ENCODE data around the gene BICC1. TPM values are rescaled to one million over a fixed set of nuclear protein-coding genes. Genes with fewer than 3 reads are reported as not detected.

BICC1 gene
- total and polyA plus RNA-seq, 4 donors, result 0.82 to 6.1 (median 4.5) TPM

DNA sequence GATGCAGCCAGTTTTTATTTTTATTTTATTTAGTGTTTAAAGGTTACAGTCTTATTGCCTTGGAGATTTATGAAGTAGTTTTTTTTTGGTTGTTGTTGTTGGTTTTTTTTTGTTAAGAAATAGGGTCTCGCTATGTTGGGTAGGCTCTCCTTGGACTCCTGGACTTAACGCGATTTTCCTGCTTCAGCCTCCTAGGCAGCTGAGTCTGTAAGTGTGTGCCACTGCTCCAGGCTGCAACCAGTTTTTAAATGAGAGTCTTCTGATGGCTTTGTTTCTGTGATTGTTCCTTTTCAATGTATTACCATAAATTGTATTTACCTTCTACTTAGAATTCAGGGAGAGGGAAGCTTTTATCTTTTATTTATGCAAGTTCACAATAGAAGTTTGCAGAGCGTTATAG, 62.8 kb downstream of the BICC1 start:
- WGBS, result 79% methylated on average over 4 of the region's 4 CpGs
- Histone ChIP-seq H3K9me3 (ENCODE audit: control insufficient read depth in 4 of 4, low read length in 3 of 4) (peaks cover 0 to under 1% (median 0%) of the 10 kb centered on the region in 4 donors), H3K4me1 (ENCODE audit: control insufficient read depth in 4 of 4, insufficient read depth in 4 of 4, low read length in 3 of 4) (no peaks in the 10 kb centered on the region), H3K36me3 (ENCODE audit: control insufficient read depth in 4 of 4, insufficient read depth in 3 of 4, low read depth in 1 of 4, low read length in 3 of 4) (no peaks in the 10 kb centered on the region), H3K27ac (ENCODE audit: low read depth in 1 of 2, low read length in 2 of 2) (no peak overlapping the region), H3K27me3 (ENCODE audit: control insufficient read depth in 4 of 4, insufficient read depth in 4 of 4, low read length in 3 of 4) (no peaks in the 10 kb centered on the region), H3K9ac (ENCODE audit: low read depth in 1 of 2, low read length in 2 of 2) (no peak overlapping the region), H3K4me3 (ENCODE audit: low read depth in 1 of 3, low read length in 3 of 3) (no peak overlapping the region)
- TF ChIP-seq TAF1 (conservative IDR thresholded peaks at IDR 0.05), result no peak
- DNase-seq (ENCODE audit: low spot score), result no peak

DNA sequence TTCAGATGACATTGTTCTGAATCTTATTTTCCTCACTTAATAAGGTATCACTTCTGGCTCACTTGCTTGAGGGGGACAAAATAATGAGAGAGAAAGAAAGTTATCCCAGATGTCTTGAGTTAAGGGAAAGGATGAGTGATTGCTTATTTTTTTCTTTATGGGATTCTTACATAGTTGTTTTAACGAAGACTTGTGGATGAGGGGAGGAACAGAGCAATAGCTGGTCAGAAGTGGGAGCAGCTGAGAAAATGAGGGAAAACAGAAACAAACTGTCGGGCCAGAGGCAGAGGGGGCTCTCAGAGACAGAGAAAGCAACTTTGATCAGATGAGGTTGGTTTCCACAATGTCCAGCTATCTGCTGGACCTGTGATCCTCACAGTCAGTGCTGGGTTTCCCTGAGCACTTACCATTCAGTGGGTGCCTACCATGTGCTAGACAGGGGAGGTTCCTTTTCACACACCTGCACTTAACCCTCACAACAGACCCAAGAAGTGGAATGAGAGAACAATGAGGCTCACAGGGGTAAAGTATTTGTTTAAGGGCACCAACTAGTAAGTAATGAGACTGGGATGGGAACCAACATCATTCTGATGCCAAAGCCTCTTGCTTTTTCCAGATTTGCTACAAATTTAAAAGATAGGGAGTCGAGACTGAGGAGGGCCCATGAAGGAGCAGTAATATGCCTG, 64.2 kb downstream of the BICC1 start:
- H3K36me3 ChIP-seq (ENCODE audit: control insufficient read depth in 4 of 4, insufficient read depth in 3 of 4, low read depth in 1 of 4, low read length in 3 of 4), result no peaks in the 10 kb centered on the region
- H3K4me1 ChIP-seq (ENCODE audit: control insufficient read depth in 4 of 4, insufficient read depth in 4 of 4, low read length in 3 of 4), result no peaks in the 10 kb centered on the region
- no peak for TF ChIP-seq FOXA2 (IDR thresholded peaks at IDR 0.05)
- TF ChIP-seq NR2F2 (IDR thresholded peaks at IDR 0.05), result no peak
- TF ChIP-seq HNF4A (conservative IDR thresholded peaks at IDR 0.05), result no peak
- no peak for TF ChIP-seq GABPA (IDR thresholded peaks at IDR 0.05 in 1 of 2, conservative IDR thresholded peaks at IDR 0.05 in 1 of 2)
- TF ChIP-seq SP1 (IDR thresholded peaks at IDR 0.05), result no peak
- no peak for TF ChIP-seq YY1 (IDR thresholded peaks at IDR 0.05)
- TF ChIP-seq, protein P1, sequence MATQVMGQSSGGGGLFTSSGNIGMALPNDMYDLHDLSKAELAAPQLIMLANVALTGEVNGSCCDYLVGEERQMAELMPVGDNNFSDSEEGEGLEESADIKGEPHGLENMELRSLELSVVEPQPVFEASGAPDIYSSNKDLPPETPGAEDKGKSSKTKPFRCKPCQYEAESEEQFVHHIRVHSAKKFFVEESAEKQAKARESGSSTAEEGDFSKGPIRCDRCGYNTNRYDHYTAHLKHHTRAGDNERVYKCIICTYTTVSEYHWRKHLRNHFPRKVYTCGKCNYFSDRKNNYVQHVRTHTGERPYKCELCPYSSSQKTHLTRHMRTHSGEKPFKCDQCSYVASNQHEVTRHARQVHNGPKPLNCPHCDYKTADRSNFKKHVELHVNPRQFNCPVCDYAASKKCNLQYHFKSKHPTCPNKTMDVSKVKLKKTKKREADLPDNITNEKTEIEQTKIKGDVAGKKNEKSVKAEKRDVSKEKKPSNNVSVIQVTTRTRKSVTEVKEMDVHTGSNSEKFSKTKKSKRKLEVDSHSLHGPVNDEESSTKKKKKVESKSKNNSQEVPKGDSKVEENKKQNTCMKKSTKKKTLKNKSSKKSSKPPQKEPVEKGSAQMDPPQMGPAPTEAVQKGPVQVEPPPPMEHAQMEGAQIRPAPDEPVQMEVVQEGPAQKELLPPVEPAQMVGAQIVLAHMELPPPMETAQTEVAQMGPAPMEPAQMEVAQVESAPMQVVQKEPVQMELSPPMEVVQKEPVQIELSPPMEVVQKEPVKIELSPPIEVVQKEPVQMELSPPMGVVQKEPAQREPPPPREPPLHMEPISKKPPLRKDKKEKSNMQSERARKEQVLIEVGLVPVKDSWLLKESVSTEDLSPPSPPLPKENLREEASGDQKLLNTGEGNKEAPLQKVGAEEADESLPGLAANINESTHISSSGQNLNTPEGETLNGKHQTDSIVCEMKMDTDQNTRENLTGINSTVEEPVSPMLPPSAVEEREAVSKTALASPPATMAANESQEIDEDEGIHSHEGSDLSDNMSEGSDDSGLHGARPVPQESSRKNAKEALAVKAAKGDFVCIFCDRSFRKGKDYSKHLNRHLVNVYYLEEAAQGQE (IDR thresholded peaks at IDR 0.05), result no peak
- TF ChIP-seq, protein P2, sequence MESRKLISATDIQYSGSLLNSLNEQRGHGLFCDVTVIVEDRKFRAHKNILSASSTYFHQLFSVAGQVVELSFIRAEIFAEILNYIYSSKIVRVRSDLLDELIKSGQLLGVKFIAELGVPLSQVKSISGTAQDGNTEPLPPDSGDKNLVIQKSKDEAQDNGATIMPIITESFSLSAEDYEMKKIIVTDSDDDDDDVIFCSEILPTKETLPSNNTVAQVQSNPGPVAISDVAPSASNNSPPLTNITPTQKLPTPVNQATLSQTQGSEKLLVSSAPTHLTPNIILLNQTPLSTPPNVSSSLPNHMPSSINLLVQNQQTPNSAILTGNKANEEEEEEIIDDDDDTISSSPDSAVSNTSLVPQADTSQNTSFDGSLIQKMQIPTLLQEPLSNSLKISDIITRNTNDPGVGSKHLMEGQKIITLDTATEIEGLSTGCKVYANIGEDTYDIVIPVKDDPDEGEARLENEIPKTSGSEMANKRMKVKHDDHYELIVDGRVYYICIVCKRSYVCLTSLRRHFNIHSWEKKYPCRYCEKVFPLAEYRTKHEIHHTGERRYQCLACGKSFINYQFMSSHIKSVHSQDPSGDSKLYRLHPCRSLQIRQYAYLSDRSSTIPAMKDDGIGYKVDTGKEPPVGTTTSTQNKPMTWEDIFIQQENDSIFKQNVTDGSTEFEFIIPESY (IDR thresholded peaks at IDR 0.05), result no peak
- TF ChIP-seq TAF1 (conservative IDR thresholded peaks at IDR 0.05), result no peak
- no peak for TF ChIP-seq HNF4G (IDR thresholded peaks at IDR 0.05)
- DNase-seq (ENCODE audit: low spot score), result no peak
- no peaks in the 10 kb centered on the region for H3K27me3 ChIP-seq (ENCODE audit: control insufficient read depth in 4 of 4, insufficient read depth in 4 of 4, low read length in 3 of 4)
- H3K9me3 ChIP-seq (ENCODE audit: control insufficient read depth in 4 of 4, low read length in 3 of 4), result no peaks in the 10 kb centered on the region
- no peak overlapping the region for H3K27ac ChIP-seq (ENCODE audit: low read depth in 1 of 2, low read length in 2 of 2)
- WGBS, result 73% methylated on average over 3 of the region's 3 CpGs
- H3K9ac ChIP-seq (ENCODE audit: low read depth in 1 of 2, low read length in 2 of 2), result no peak overlapping the region
- no peak overlapping the region for H3K4me3 ChIP-seq (ENCODE audit: low read depth in 1 of 3, low read length in 3 of 3)

DNA sequence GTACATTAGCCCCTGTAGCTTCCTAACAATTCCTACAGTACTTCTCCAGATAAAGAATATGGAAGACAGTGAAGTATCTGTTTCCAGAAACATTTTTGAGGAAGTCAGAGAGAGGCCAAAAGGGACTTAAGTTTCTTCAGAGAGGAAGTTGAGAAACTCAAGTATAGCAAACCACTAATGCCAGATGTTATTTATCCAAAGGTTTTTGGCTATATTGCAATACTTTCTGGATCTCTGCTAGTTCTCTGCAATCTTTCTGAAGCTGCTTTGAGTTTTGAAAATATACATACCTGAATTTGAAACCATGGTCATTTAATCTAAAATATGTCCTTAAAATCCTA, 64.7 kb downstream of the BICC1 start:
- no peaks in the 10 kb centered on the region for H3K9me3 ChIP-seq (ENCODE audit: control insufficient read depth in 4 of 4, low read length in 3 of 4)
- no peaks in the 10 kb centered on the region for H3K36me3 ChIP-seq (ENCODE audit: control insufficient read depth in 4 of 4, insufficient read depth in 3 of 4, low read depth in 1 of 4, low read length in 3 of 4)
- no peak overlapping the region for H3K4me3 ChIP-seq (ENCODE audit: low read depth in 1 of 3, low read length in 3 of 3)
- no peak overlapping the region for H3K9ac ChIP-seq (ENCODE audit: low read depth in 1 of 2, low read length in 2 of 2)
- no peaks in the 10 kb centered on the region for H3K27me3 ChIP-seq (ENCODE audit: control insufficient read depth in 4 of 4, insufficient read depth in 4 of 4, low read length in 3 of 4)
- H3K4me1 ChIP-seq (ENCODE audit: control insufficient read depth in 4 of 4, insufficient read depth in 4 of 4, low read length in 3 of 4), result no peaks in the 10 kb centered on the region
- H3K27ac ChIP-seq (ENCODE audit: low read depth in 1 of 2, low read length in 2 of 2), result no peak overlapping the region
- TF ChIP-seq EGR1 (IDR thresholded peaks at IDR 0.05; ENCODE audit: low read depth in 2 of 2) (no peak), NR2F2 (IDR thresholded peaks at IDR 0.05) (peak; percentile 10)
- no peak for DNase-seq (ENCODE audit: low spot score)

Data from liver (tissue), 9 donors.